Epithelial cell of proximal tubule (primary cell): ENCODE results near the gene SNX22. TPM values are rescaled to one million over a fixed set of nuclear protein-coding genes. Genes with fewer than 3 reads are reported as not detected.

Experiments used
- DNase-seq: peaks from one replicate; pipeline ENCODE4 v3.0.0-alpha.2; 2011; ENCODE audit warnings: low read depth
- H3K4me3 ChIP-seq: 2 replicates; pipeline ENCODE4 v1.5.1; 2011; ENCODE audit warnings: low read depth, mild to moderate bottlenecking, low read length
- CTCF ChIP-seq: conservative IDR thresholded peaks from 2 replicates; pipeline ENCODE4 v1.5.1; 2012; ENCODE audit warnings: low read depth, mild to moderate bottlenecking, low read length
- total RNA-seq: library from RNA; depleted of rRNA; stranded (reverse); fragments of >200 nt; gene quantifications from 2 replicates; pipeline ENCODE4 v1.2.3, GENCODE V29; 2015

Gene SNX22
- total RNA-seq, 1 donor from 2014 or later, result 0.86 TPM

DNA sequence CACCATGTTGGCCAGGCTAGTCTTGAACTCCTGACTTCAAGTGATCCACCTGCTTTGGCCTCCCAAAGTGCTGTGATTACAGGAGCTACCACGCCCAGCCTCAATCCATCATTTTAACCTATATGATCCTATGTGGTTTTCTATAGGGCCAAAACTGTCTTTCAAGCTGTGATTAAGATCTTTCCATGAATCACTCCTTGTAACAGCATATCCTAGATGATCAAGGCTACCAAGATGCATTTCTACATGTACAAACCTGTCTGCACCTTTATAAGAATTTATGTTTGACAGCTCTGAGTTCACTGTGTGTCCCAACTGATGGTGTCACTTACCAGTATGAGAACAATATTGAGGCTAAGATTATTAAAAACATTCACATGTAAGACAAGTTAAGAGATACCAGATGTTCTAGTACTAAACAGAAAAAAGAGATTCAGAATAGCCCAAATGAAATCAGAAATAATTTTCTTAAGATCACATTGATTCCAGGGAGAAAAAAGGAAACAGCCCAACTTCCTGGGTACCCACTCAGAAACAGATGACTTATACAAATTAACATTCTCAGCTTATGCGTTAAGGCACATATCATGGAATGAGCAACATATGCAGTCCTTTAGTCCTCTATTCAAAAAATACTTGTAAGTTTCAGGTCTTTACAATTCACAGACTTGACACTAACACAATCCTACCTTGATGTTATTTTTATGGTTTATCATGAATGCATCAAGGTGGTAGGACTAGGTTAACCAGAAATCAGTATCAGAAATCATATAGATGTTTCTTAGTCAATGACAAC, 36.1 kb downstream of the SNX22 start:
- DNase-seq, result no peak
- TF ChIP-seq CTCF, result no peak

DNA sequence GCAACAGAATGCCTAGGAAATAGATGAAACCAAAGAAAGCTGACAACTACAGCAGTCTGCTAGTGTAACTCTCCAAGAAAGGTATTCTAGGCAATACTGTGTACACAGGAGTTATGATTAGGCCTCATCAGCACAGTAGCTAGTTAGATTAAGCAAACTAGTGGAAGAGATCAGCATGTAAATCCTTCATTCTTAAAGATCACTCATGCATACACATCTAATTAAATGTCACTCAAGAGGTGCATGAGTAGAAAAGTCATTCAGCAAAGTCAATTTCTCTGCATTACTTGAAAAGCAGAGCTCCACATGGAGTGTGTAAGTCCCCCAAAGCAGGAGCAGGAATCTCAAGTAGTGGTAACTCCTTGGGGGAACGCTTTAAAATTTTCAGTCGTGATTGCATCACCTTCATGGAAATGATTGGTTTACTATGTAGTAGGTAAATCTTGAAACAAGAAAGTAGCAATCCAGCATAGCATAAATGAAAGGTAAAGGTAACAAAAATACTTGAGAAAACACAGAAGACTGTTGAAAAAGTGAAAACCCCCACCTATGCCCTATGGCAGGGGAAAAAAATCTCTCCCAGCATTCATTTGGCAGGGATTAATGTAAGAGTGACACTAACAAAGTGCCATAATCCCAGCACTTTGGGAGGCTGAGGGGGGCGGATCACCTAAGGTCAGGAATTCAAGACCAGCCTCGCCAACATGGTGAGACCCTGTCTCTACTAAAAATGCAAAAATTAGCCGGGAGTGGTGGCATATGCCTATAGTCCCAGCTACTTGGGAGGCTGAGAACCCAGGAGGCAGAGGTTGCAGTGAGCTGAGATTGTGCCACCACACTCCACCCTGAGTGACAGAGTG, 40.7 kb downstream of the SNX22 start:
- H3K4me3 ChIP-seq, result no peak overlapping the region
- no peak for DNase-seq
- no peak for TF ChIP-seq CTCF

More for the DNA sequence above, 36.1 kb downstream of the SNX22 start:
- no peak overlapping the region for H3K4me3 ChIP-seq

DNA sequence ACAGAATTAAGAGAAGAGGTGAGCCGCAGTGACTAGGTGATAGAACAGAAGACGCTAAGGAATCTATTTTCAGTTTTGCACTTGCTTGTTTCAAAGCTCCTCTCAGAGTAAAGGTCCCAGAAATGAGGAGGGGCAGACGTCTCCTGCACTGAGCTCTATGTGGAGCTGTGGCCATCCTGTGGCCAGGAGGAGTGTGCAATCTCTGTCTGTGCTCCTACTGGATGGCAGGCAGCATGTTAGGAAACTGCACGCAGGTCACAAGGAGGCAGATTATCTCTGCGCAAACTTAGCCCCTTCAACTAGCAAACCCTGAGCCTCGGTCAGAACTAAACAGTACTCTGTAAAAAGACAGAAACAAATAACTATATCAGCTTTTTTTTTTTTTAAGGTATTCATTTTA, 42.4 kb downstream of the SNX22 start:
- H3K4me3 ChIP-seq, result no peak overlapping the region
- no peak for TF ChIP-seq CTCF
- no peak for DNase-seq

DNA sequence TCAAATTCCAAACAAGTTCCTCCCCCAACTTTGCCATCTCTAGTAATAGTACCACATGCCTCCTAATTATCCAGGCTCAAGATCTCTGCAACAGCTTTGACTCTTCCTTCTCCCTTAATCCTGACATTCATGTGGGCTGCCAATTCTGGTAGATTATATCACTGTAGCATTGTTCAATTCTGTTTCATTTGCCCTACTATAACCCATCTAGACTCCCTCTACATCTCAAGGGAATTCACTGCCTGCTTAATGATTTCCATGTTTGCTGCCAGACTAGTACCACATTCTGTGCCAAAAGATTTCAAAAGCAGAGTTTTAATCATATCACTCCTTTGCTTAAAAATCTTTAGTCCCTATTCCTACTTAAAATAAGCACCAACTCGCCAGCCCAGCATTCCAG, 45.9 kb downstream of the SNX22 start:
- no peak for TF ChIP-seq CTCF
- DNase-seq, result no peak
- no peak overlapping the region for H3K4me3 ChIP-seq

DNA sequence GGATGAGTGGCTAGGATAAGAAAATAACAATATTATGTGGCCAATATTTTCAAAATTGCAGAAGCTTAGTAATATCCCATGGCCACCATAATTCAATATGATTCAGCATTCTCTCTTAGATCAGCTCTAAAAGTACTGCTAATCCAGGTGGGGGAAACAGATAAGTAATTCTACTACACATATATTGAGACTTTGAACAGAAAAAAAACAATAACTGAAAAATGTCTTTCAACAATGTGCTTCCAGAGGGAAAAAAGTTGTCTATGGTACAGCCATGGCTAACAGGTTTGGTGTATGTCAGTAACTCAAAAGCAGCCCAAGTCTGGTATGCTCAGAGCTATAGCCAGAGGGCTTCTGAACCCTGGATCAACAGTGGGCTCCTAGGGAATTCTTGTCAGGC, 53.7 kb downstream of the SNX22 start:
- TF ChIP-seq CTCF, result no peak
- DNase-seq, result no peak

More for the DNA sequence above, 53.7 kb downstream of the SNX22 start:
- H3K4me3 ChIP-seq, result no peak overlapping the region

Other genes starting within 250 kb of the SNX22 start
- gene DAPK2, start 105.2 kb upstream of the SNX22 start, total RNA-seq, result 0.07 and 7.3 TPM in 2 replicates
- gene CIAO2A, start 57.9 kb upstream of the SNX22 start, total RNA-seq, result 92.3 and 101 TPM in 2 replicates
- gene SNX1, start 55.7 kb upstream of the SNX22 start, total RNA-seq, result 15.3 and 25.7 TPM in 2 replicates
- gene PPIB, start 11.3 kb downstream of the SNX22 start, total RNA-seq, result 515 and 693 TPM in 2 replicates
- gene CSNK1G1, start 204.4 kb downstream of the SNX22 start, total RNA-seq, result 12.0 and 12.3 TPM in 2 replicates
- 65.5 and 107 TPM in 2 replicates for gene PCLAF, start 229.7 kb downstream of the SNX22 start, total RNA-seq
- 6.7 and 9.4 TPM in 2 replicates for gene TRIP4, start 236.1 kb downstream of the SNX22 start, total RNA-seq